PC-3 (cell line): ENCODE measurements around the gene RTN1.

Experiments
- CTCF ChIP-seq: fragments of 300-600 bp; sonication (generic); conservative IDR thresholded peaks from 2 replicates; pipeline ENCODE4 v1.5.1; 2017; ENCODE audit warnings: antibody characterized with exemption, low read depth, mild to moderate bottlenecking, low read length
- EZH2 ChIP-seq: fragments of 300-600 bp; sonication (generic); IDR thresholded peaks from one replicate; pipeline ENCODE4 v1.6.1; 2017; ENCODE audit warnings: antibody characterized with exemption, mild to moderate bottlenecking, low read length; ENCODE audit not compliant: unreplicated experiment
- EZH2phosphoT487 ChIP-seq: fragments of 300-600 bp; sonication (generic); IDR thresholded peaks from 2 replicates; pipeline ENCODE4 v1.6.1; 2018; ENCODE audit warnings: mild to moderate bottlenecking, antibody characterized with exemption, low read length, borderline replicate concordance

- TF ChIP-seq CTCF (no peak), EZH2 (no peak), EZH2phosphoT487 (no peak)
These were observed 87.8 kb downstream of the RTN1 start for GRCh38 chr14:59782760-59783159.
